GM19324 (cell line): ENCODE measurements around the gene RXFP4.
"Not testable (repeated sequence)": the region's sequence is repeated elsewhere in the genome, so short reads cannot be mapped to it uniquely, and the experiment has no call there.

Experiments
- ATAC-seq: cut with Tn5 transposase; IDR thresholded peaks from one replicate; pipeline ENCODE4 v1.9.1; 2021; ENCODE audit warnings: mild to moderate bottlenecking, moderate library complexity; ENCODE audit not compliant: unreplicated experiment, low FRiP score

RXFP4 gene, protein sequence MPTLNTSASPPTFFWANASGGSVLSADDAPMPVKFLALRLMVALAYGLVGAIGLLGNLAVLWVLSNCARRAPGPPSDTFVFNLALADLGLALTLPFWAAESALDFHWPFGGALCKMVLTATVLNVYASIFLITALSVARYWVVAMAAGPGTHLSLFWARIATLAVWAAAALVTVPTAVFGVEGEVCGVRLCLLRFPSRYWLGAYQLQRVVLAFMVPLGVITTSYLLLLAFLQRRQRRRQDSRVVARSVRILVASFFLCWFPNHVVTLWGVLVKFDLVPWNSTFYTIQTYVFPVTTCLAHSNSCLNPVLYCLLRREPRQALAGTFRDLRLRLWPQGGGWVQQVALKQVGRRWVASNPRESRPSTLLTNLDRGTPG

DNA sequence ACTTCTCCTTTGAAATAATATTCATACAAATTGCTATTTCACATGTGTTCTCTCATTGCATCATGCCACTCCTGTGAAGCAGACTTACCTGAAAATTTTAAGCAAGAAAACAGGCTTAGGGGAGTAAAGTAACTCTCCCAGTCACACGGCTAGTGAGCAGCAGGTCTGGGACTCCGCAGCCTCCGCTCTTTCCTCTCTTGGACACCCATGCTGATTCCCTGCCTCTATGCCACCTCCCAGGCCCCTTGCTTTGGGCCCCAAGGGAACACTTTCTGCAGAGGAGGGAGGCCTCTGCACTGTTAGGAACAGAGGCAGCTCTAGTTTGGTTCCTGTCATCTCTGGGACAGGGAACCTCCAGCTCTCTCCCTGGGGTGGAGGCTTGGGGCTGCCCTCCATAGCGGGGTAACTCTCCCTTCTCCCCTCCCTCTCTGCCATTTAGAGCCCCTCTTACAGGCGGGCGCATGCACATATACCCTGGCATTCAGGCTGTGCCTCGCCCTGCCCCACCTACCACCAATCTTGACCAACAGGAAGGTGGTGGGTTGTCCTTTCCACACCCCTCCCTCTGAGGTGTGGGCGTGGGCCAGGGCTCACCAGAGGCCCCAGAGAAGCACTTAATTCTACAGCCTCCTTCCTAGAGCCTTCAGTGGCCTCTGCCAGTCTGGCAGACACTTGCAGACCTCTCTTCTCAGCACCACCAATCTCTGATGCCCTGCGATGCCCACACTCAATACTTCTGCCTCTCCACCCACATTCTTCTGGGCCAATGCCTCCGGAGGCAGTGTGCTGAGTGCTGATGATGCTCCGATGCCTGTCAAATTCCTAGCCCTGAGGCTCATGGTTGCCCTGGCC is at the start of gene RXFP4:
Gene RXFP4, plus strand, starts transcription at position 646 of the 852 bp plus-strand sequence. Its CDS starts 72 bp downstream, at position 718.
- ATAC-seq, result no peak

DNA sequence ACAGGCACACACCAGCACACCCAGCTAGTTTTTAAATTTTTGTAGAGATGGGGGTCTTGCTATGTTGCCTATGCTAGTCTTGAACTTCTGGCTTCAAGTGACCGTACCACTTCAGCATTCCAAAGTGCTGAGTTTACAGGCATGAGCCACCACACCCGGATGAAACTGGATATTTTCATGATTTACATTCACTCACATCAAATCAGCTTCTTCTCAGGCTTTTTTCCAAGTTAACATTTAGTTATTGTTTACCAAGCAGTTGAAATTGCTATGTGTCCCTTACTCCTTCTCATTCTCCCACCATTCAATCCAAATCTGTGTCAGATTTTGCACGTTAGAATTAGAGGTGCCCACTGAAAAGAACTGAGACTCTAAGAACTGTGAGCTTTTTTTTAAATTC is 48.6 kb upstream of the RXFP4 start:
- ATAC-seq, result no peak

DNA sequence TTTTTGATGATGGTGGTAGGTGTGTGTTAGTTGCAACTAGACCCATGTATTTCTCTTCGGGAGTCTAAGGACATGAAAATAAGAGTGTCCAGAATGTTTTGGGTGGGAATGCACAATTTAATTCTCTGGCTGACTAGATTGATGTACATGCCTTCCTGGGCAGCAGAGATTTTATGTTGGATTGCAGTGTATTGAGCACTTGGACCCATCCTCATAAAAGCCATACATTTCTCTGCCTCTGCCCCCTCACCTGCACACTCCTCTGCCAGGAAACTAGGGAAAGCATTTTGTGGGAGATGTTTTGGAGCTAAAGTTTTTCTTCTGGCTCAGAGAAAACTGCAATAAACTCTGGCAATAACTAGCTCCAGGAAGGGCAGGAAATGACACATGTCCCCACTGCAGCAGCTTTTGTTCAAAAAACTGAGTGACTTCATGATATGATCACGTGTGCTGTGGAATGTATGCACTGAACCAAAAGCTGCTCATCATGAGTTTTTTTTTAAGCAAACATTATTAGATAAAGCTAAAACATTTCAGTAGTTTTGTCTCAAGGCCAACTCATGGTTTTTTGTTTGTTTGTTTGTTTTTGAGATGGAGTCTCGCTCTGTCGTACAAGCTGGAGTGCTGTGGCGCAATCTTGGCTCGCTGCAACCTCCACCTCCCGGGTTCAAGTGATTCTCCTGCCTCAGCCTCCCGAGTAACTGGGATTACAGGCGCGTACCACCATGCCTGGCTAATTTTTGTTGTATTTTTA is 47.9 kb upstream of the RXFP4 start:
- ATAC-seq, result no peak

DNA sequence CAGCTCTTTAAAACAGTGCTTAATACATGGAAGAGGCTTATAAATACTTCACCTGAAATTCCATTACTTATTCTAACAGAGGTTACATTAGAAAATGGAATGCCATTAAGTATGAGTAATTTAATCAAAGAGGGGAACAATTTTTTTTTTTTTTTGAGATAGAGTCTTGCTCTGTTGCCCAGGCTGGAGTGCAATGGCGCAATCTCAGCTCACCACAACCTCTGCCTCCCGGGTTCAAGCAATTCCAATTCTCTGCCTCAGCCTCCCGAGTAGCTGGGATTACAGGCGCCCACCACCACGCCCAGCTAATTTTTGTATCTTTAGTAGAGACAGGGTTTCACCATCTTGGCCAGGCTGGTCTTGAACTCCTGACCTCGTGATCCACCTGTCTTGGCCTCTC is 45.8 kb upstream of the RXFP4 start:
- ATAC-seq, result not testable (repeated sequence)

DNA sequence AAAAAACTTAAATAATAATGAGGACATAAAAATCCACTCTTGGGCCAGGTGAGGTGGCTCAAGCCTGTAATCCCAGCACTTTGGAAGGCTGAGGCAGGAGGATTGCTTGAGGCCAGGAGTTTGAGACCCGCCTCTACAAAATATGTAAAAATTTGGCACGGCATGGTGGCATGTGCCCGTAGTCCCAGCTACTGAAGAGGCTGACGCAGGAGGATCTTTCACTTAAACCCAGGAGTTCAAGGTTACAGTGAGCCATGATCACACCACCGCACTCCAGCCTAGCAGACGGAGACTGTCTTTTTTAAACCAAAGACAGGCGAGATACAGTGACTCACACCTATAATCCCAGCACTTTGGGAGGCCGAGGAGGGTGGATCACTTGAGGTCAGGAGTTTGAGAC is 45.0 kb upstream of the RXFP4 start:
- not testable (repeated sequence) for ATAC-seq

DNA sequence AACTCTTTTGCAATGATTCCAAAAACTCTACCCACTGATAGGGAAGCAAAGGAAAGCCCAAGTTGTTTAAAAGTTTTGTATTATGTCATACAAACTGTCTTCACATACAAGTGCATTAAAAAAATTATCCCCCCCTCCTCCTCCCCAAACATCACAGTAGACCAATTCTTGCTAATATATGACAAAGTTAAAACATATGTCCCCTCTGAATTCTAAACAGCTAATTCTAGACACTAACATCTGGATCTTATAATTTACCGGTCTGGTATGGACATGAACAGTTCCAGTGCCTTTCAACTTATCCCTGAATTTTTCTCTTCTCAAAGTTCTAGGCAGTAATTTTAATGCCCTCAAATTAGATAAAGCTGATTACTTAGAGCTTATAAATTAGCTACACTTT is 43.7 kb upstream of the RXFP4 start:
- ATAC-seq, result no peak

DNA sequence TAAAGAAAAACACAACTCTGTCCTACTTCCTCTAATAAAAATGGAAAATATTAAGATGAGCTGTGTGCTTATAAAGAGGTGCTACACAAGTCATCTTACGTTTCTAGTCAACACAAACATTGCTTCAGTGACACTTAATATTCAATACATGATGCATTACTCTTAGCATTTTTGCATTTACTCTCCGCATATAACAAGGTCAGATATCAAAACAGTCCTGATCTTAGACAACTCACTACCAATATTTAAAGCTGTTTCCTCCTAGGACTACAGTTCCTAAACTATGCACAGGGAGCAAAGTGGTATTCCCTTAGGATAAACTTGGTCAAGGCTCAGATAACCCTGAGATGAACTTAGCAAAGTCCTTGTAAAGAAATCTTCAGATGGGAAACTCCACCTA is 42.5 kb upstream of the RXFP4 start:
- ATAC-seq, result no peak

DNA sequence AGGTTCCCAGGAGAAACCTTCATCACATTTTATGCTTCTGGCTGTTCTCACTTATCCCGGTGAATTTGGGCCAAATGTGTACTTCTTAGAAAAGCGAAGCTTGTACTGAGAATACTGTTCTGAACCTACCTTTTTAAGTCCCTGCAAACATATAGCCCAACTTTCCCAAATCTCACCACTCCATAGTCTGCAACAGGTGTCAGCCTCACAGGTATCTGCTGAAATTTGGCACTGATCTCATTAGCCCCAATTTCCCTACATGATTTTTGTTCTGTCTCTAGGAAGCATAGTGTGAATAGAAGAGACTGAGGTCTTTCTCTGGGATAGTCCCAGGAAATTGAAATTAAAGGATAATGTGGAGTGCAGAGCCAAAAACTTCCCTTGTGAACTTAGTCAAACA is 41.8 kb upstream of the RXFP4 start:
- no peak for ATAC-seq

DNA sequence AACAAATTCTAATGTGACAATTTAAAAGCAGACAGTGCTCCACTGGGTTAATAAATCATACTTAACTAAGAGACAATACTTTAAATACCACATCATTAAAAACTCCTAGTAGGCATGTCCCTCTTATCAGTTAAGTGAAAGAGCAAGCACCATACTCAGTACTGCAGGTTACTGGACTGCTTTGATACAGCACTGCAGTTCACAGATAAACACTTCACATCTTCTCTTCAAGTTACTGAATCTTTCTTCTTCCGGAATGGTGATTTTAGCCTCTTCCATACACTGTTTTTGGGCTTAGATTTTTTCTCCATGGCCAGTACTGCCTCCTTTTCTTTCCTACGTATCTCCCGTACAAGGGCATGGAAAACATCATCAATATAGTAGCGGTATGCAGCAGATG is 41.3 kb upstream of the RXFP4 start:
- ATAC-seq, result no peak

DNA sequence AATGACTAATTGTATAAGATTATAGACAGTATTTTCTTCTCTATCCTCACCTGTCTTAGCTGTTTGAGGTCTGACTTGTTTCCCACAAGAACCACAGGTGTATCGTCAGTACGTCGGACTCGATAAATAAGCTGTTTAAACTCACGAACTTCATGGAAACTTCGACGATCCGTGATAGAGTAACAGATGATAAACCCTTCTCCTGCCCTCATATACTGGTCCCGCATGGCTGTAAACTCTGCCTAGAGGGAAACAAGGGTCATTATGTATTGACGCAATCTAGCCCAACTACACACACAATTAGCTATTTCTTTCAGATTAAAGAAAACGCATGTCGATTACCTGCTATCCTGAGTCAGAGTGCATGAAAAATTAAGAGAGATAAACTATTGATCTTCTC is 37.2 kb upstream of the RXFP4 start:
- no peak for ATAC-seq

DNA sequence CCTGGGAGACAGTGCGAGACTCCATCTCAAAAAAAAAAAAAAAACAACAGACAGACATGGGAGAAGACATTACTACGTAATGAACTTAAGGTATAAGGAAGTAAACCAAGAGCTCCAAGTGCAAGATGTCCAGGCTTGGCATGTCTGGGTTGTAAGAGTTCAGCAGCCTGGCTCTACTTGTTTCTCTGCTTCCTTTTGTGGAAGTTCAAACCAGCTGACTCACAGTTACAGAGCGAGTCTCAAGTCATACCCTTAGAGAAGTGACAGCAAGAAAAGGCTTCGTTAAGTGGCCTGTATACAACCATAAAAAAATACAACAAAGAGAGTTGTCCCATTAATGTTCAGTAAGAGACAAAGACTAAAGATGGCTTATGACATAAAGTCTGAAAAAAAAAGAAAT is 31.5 kb upstream of the RXFP4 start:
- no peak for ATAC-seq

DNA sequence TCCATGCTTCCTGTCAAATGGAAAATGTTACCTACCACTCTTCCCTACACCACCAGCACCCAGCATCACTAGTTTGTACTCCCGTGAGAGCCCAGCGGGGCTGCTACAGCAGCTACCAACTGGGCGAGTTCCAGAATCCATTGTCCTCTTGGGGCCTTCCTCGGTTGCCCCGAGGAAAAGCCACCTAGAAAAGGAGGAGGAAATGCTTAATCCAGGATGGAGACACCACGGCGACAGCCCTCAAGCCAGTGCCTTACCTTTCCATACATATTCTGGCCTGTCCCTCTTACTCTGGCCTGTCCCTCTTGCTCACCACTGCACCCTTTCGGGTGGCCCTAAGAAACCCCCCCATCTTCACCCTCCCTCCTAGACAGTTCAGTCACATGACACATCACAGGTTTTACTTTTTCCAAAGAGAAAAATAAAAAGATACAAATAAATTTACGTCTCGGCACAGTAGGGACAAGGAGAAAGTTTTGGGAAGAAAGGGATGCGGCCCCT is 30.8 kb upstream of the RXFP4 start:
- no peak for ATAC-seq

DNA sequence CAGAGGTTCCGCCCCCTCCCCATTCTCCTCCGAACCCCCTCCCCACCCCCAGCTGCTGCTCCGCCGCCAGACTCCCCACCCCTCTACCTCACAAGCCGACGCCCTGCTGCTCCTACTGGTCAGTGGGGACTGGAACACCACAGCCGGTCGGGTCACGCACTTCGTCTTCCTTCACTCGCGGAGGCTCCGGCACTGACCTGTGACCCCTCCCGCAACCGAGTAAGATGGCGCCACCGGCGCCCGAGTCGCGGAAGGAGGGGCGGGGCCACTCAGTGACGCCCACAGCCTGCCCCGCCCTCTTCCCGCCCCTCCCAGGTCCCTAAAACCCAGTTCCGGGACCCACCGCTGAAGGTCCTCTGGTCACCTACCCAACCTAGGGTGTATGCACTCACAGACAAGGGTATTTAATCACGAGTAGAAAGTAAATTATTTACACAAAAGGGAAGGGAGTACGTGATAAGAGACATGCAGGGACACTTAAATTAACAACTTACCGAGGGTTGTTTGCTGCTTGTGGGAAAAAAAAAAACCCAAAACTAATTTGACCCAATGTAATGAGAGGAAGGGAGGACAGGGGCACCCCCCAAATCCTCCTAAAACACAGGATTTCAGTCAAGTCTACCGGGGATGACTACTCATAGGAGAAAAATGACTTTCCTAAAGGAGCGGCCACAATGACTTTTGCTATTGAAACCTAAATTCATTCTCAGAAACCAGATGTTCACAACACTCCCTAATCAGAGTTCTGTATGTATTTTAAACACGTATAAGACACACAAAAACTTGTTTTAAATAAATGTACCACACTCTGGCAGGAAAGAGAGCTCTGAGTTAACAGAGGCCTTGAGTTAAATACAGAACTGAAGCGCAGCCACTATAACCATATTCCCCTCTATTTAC is 30.0 kb upstream of the RXFP4 start, which contains the start of gene RIT1:
Gene RIT1, minus strand, starts transcription at position 194 of the 900 bp plus-strand sequence. CDS start 588 bp downstream, outside the sequence.
- ATAC-seq, result peak; percentile 80

DNA sequence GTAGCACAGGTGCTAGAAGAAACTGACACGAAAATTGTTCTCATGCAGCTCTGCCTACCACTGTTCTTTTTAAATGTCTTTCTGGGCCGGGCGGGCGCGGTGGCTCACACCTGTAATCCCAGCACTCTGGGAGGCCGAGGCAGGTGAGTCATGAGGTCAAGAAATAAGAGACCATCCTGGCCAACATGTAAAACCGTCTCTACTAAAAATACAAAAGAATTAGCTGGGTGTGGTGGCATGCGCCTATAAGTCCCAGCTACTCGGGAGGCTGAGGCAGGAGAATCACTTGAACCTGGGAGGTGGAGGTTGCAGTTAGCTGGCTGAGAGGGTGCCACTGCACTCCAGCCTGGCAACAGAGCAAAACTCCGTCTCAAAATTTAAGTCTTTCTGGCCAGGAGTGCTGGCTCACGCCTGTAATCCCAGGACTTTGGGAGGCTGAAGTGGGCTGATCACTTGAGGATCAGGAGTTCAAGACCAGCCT is 29.3 kb upstream of the RXFP4 start:
- no peak for ATAC-seq

DNA sequence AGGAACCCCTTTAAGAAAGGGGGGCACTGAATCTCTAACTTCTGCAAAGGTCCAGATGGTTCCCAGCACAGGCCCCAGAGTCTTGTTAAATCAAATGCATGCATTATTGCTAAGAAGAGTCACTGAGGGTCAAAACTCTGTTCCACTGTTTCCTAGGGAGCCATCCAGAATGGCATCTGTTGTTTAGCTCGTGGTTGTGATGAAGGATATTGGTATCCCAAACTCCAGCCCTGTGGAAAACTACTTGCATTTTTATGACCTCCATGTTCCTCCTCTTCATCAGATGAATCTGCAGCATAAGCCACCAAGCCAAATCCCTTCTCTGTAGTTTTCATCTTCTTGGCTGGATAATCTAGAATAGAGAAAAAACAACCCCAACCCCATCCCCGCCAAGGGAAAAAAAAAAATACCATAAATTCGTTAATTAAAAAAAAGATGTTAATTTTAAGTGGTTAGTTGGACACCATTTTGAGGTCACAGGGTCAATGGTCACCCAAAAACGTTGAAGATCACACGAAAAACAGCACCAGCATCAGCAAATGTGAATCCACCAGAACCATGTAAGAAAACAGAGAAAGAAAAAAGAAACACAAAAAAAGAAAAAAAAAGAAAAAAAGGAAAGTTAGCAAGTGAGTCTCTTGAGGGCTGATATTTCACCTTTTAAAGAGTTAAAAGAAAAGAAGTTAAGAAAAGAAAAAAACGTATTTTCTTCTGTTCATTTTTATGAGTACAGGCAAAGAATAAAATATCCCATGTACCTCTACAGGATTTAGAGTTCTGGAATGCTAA is 27.3 kb upstream of the RXFP4 start:
- ATAC-seq, result no peak

DNA sequence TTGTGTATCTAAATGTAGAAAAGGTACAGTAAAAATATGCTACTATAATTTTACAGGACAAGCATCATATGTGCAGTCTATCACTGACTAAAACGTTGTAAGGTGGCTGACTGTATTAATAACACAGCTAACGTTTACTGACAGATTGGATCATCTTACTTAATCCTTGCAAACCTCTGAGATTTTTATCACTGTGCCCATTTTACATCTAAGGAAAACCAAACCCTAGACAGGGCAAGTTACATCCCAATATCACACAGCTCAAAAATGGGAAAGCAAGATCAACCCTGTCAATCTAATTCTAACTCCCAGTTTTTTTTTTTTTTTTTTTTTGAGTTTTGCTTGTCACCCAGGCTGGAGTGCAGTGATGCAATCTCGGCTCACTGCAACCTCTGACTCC is 22.8 kb upstream of the RXFP4 start:
- ATAC-seq, result no peak

DNA sequence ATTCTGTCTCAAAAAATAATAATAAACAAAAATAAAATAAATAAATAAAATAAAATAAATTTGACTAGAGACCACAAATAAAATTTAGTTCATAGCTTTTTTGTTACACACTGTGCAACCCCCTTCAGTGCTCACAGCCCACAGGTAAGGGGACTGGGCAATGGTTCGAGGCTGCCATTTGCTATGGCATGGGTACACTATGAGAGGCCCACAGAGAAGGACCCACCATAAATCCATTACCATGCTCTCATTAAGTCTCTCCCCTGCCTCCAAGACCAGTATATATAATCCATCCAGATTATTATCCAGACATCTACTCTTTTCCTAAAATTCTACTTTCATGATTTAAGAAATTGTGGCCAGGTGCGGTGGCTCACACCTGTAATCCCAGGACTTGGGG is 21.6 kb upstream of the RXFP4 start:
- no peak for ATAC-seq

DNA sequence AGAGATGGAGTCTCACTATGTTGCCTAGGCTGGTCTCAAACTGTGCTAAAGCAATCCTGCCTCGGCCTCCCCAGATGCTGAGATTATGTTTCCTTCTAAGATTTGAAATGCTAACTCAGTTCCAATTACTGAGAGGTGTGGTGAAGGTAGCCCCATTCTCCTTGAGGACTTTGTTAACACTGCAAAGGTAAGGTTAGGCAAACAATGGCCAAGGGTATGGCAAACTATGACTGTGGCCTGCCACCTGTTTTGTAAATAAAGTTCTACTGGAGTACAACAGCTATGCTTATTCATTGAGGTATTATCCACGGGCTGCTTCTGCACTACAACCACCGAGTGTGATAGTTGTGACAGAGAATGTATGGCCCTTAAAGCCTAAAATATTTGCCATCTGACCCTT is 20.7 kb upstream of the RXFP4 start:
- ATAC-seq, result no peak

DNA sequence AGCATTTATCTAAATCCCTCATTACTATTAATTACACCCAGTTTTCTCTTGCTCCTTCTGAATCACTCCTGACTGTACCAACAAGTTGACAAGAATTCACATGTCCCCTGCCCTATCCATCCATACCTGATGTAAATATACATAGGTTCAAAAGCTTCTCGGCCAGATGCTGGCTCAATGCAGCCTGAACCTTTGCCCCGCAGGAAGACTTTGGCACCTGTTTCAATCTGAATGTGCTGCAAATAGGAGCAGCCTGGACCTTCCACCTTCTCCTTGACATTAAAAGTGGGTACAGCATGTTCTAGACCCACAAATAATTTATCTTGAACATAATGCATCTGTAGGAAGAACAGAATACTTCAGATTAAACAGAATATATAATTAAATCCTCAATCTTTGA is 15.9 kb upstream of the RXFP4 start:
- no peak for ATAC-seq
